Kidney (tissue), 14 donors: Measurements from ENCODE around the gene MAPK8. TPM values are rescaled to one million over a fixed set of nuclear protein-coding genes. Genes with fewer than 3 reads are reported as not detected.
A peak's percentile ranks its signal among the peaks of the same experiment; 100 is the strongest.
"Not testable (repeated sequence)": the region's sequence is repeated elsewhere in the genome, so short reads cannot be mapped to it uniquely, and the experiment has no call there.

Experiments used
- DNase-seq, 5 donors: peaks; one replicate each; pipeline ENCODE4 v3.0.0-alpha.2; 2013 to 2020
- FAIRE-seq: peaks from 2 replicates; lab custom pipeline; 2012; peaks lifted over from hg19 to GRCh38; lab: Jason Lieb, UNC
- H3K27ac ChIP-seq, 2 donors: one replicate each; pipeline ENCODE4 v1.7.0; 2013; ENCODE audit warnings: low read depth in 2 of 2, low read length in 2 of 2, inconsistent platforms in 1 of 2
- H3K27me3 ChIP-seq: one replicate; pipeline ENCODE4 v1.7.1; 2013; ENCODE audit warnings: low read length, inconsistent platforms; ENCODE audit not compliant: control insufficient read depth, insufficient read depth
- H3K36me3 ChIP-seq, 3 donors: one replicate each; pipeline versions ENCODE4 v1.7.0 to v1.7.1; 2013; ENCODE audit warnings: low read length in 3 of 3, control low read depth in 1 of 3, inconsistent platforms in 1 of 3; ENCODE audit not compliant: insufficient read depth in 3 of 3, control insufficient read depth in 2 of 3
- H3K4me1 ChIP-seq, 3 donors: one replicate each; pipeline versions ENCODE4 v1.7.0 to v1.7.1; 2013; ENCODE audit warnings: low read length in 3 of 3, inconsistent platforms in 1 of 3, low read depth in 1 of 3; ENCODE audit not compliant: control insufficient read depth in 2 of 3, insufficient read depth in 2 of 3
- H3K4me3 ChIP-seq, 3 donors: one replicate each; pipeline versions ENCODE4 v1.7.0 to v1.8.1; 2013; ENCODE audit warnings: low read length in 3 of 3, control low read depth in 1 of 3, inconsistent platforms in 1 of 3
- H3K9ac ChIP-seq, 3 donors: one replicate each; pipeline versions ENCODE4 v1.7.0 to v1.7.1; 2013; ENCODE audit warnings: low read length in 3 of 3, control low read depth in 1 of 3, inconsistent platforms in 1 of 3
- H3K9me3 ChIP-seq, 3 donors: one replicate each; pipeline versions ENCODE4 v1.7.0 to v1.7.1; 2013; ENCODE audit warnings: low read length in 3 of 3, control low read depth in 1 of 3, inconsistent platforms in 1 of 3; ENCODE audit not compliant: control insufficient read depth in 2 of 3, insufficient read depth in 1 of 3
- CTCF ChIP-seq: IDR thresholded peaks from 3 replicates; pipeline ENCODE4 v1.5.1; 2012; ENCODE audit warnings: mild to moderate bottlenecking, moderate library complexity, borderline replicate concordance; ENCODE audit not compliant: insufficient read depth; ENCODE audit errors: extremely low read depth
- intact Hi-C: fragments of 100-400 bp; cut with DNase I; formaldehyde crosslinking; loops from one replicate; pipeline ENCODE4 v1.11.1; 2022
- polyA plus RNA-seq: library from polyadenylated mRNA; stranded (reverse); fragments of 350-450 nt; fragmentation: Illumina TruSeq; extraction: RNeasy Lipid Tissue Mini Kit (QIAGEN cat#74804); gene quantifications from one replicate; pipeline ENCODE4 v1.2.3, GENCODE V29; 2014; ENCODE audit warnings: low read depth, low replicate concordance; ENCODE audit not compliant: insufficient read depth
- total RNA-seq: library from RNA; stranded (reverse); fragmentation: NEBNext Ultra II Directional; extraction: Animal tissue kit (Norgen Biotek cat#: 25700); gene quantifications from one replicate; pipeline ENCODE4 v1.2.1, GENCODE V29; 2021
- donor health status: control.
- donor health status: control.
- donor health status: control.
- donor health status: control.
- donor health status: control.
- donor health status: DM: yes; HTN: yes; CAD: no.
- donor health status: Normal renal cell carcinoma (clear cell type).

The MAPK8 gene
- total and polyA plus RNA-seq, 2 donors from 2014 or later, result 17.0 to 36.7 TPM

- intact Hi-C loops, result no loop called here
- H3K27me3 ChIP-seq, result no peaks in the 10 kb centered on the region
- DNase-seq, result no peak
- H3K4me1 ChIP-seq, result no peaks in the 10 kb centered on the region
- H3K9me3 ChIP-seq, result no peaks in the 10 kb centered on the region
- no peak for TF ChIP-seq CTCF
- no peak overlapping the region for H3K9ac ChIP-seq
- peaks cover 0 to 2% (median 0%) of the 10 kb centered on the region in 3 donors for H3K36me3 ChIP-seq
- H3K4me3 ChIP-seq, result no peak overlapping the region
- H3K27ac ChIP-seq, result no peak overlapping the region
- FAIRE-seq, result no peak
These were observed 113.2 kb downstream of the MAPK8 start for GRCh38 chr10:48419714-48420113.

- FAIRE-seq, H3K4me1 ChIP-seq, intact Hi-C loops, H3K36me3 ChIP-seq, H3K27ac ChIP-seq, H3K27me3 ChIP-seq, H3K9me3 ChIP-seq, H3K4me3 ChIP-seq, DNase-seq, H3K9ac ChIP-seq: not testable (repeated sequence)
These were observed 115.4 kb downstream of the MAPK8 start for GRCh38 chr10:48421862-48422261.

- H3K9me3 ChIP-seq, result no peaks in the 10 kb centered on the region
- H3K4me3 ChIP-seq, result no peak overlapping the region
- peak in 1 of 5 donors; percentile 62 for DNase-seq
- no peak overlapping the region for H3K27ac ChIP-seq
- H3K9ac ChIP-seq, result no peak overlapping the region
- peaks cover 0 to 7% (median 6%) of the 10 kb centered on the region in 3 donors for H3K36me3 ChIP-seq
- TF ChIP-seq CTCF, result no peak
- no peaks in the 10 kb centered on the region for H3K4me1 ChIP-seq
- intact Hi-C loops, result no loop called here
- FAIRE-seq, result no peak
- no peaks in the 10 kb centered on the region for H3K27me3 ChIP-seq
These were observed 117.4 kb downstream of the MAPK8 start for GRCh38 chr10:48423884-48424283.

GRCh38 chr10:48428896-48429295 is 122.4 kb downstream of the MAPK8 start:
- DNase-seq (no peak), FAIRE-seq (no peak)
- Histone ChIP-seq H3K36me3 (peaks cover 0 to 7% (median 4%) of the 10 kb centered on the region in 3 donors), H3K9me3 (no peaks in the 10 kb centered on the region), H3K9ac (no peak overlapping the region), H3K4me3 (no peak overlapping the region), H3K27me3 (no peaks in the 10 kb centered on the region), H3K27ac (no peak overlapping the region), H3K4me1 (no peaks in the 10 kb centered on the region)
- intact Hi-C loops, result no loop called here
- TF ChIP-seq CTCF, result no peak
